ENCODE results near the gene LIN9. TPM values are rescaled to one million over a fixed set of nuclear protein-coding genes. Genes with fewer than 3 reads are reported as not detected.
"Not testable (repeated sequence)": the region's sequence is repeated elsewhere in the genome, so short reads cannot be mapped to it uniquely, and the experiment has no call there.

LIN9 gene
- total and polyA plus RNA-seq, 12 donors, result 0.97 to 5.7 (median 2.1) TPM

DNA sequence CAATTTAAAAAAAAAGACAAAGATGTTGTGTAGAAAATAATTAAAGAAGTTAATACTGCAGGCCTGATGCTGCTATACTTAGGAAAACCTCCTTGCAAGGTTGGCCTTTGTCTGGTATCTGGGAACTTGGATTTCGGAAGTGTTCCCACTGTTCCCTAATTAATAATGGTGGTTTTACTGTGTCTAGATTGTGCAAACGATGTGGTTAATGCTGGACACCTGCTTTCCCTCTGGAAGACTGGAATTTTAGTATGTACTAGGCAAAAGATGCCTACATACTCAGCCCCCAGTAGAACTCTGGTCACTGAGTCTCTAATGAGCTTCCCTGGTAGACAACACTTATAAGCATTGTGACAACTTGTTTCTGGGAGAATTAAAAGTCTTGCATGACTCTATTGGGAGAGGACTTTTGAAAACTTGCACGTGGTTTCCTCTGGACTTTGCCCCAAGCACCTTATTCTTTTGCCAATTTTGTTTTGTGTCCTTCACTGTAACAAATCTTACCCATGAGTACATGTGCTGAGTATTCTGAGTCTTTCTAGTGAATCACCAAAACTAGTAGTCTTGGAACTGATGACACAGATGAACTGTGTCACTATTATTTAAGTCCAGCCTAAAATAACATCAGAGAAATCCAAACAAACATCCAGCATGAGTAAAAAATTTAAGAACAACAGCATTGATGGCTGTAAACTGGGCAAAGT is 40.4 kb downstream of the LIN9 start:
- Histone ChIP-seq H3K36me3 (replicated peaks in 1 of 2) (no peaks in the 10 kb centered on the region), H3K27ac (no peak overlapping the region), H3K27me3 (no peaks in the 10 kb centered on the region), H3K4me1 (replicated peaks in 1 of 2) (no peaks in the 10 kb centered on the region), H3K9me3 (replicated peaks in 1 of 3) (no peaks in the 10 kb centered on the region), H3K4me3 (no peak overlapping the region)
- intact Hi-C loops (cut with DNase I), result no loop called here
- TF ChIP-seq, protein P1, sequence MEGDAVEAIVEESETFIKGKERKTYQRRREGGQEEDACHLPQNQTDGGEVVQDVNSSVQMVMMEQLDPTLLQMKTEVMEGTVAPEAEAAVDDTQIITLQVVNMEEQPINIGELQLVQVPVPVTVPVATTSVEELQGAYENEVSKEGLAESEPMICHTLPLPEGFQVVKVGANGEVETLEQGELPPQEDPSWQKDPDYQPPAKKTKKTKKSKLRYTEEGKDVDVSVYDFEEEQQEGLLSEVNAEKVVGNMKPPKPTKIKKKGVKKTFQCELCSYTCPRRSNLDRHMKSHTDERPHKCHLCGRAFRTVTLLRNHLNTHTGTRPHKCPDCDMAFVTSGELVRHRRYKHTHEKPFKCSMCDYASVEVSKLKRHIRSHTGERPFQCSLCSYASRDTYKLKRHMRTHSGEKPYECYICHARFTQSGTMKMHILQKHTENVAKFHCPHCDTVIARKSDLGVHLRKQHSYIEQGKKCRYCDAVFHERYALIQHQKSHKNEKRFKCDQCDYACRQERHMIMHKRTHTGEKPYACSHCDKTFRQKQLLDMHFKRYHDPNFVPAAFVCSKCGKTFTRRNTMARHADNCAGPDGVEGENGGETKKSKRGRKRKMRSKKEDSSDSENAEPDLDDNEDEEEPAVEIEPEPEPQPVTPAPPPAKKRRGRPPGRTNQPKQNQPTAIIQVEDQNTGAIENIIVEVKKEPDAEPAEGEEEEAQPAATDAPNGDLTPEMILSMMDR (IDR thresholded peaks at IDR 0.05), result no peak
- no peak for TF ChIP-seq POLR2A (IDR thresholded peaks at IDR 0.05)
- no peak for DNase-seq
- WGBS, 4 donors, result 66 to 76% (median 72%) methylated on average over 3 of the region's 3 CpGs

DNA sequence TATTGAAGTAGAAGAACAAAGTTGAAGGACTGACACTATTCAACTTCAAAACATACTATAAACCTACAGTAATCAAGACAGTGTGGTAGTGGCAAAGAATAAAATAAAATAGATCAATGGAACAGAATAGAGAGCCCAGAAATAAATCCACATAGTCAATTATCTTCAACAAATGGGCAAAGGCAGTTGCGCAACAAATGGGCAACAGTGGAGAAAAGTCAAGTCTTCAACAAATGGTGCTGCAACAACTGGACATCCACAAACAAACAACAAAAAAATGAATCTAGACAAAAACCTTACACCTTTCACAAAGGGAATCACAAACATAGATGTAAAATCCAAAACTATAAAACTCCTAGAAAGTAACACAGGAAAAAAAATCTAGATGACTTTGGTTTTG is 47.1 kb downstream of the LIN9 start:
- Histone ChIP-seq H3K4me1 (replicated peaks in 1 of 2) (no peaks in the 10 kb centered on the region), H3K27me3 (no peaks in the 10 kb centered on the region), H3K4me3 (no peak overlapping the region), H3K27ac (no peak overlapping the region), H3K36me3 (replicated peaks in 1 of 2) (no peaks in the 10 kb centered on the region), H3K9me3 (replicated peaks in 1 of 3) (peaks cover 0 to 7% (median 6%) of the 10 kb centered on the region in 3 donors)
- TF ChIP-seq, protein P1 (IDR thresholded peaks at IDR 0.05), result no peak
- TF ChIP-seq POLR2A (IDR thresholded peaks at IDR 0.05), result no peak
- DNase-seq, result no peak
- 96 to 100% (median 100%) methylated on average over 1 of the region's 1 CpG for WGBS, 4 donors
- intact Hi-C loops (cut with DNase I), result no loop called here

DNA sequence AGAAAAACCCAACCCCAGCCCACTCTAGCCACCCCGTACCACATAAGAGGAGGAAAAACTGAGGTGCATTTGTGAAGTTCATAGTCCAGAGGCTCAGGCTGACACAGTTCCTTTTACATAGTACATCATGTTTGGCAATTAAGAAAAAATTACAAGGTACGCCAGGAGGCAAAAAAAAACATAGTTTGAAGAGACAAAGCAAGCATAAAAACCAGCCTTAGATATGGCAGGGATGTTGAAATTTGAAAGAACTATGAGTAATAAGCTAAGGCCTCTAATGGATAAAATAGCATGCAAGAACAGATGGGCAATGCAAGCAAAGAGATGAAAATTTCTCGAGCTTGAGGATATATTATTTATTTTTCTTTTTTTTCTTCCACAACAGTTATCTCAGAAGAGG is 53.6 kb downstream of the LIN9 start:
- H3K27ac ChIP-seq, result no peak overlapping the region
- H3K27me3 ChIP-seq, result no peaks in the 10 kb centered on the region
- H3K36me3 ChIP-seq (replicated peaks in 1 of 2), result no peaks in the 10 kb centered on the region
- intact Hi-C loops (cut with DNase I), result no loop called here
- H3K9me3 ChIP-seq (replicated peaks in 1 of 3), result peaks cover 0 to 7% (median 6%) of the 10 kb centered on the region in 3 donors
- H3K4me1 ChIP-seq (replicated peaks in 1 of 2), result no peaks in the 10 kb centered on the region
- 83 to 90% (median 86%) methylated on average over 3 of the region's 3 CpGs for WGBS, 4 donors
- no peak for DNase-seq
- H3K4me3 ChIP-seq, result no peak overlapping the region
- TF ChIP-seq, protein P1 (IDR thresholded peaks at IDR 0.05), result no peak
- no peak for TF ChIP-seq POLR2A (IDR thresholded peaks at IDR 0.05)

DNA sequence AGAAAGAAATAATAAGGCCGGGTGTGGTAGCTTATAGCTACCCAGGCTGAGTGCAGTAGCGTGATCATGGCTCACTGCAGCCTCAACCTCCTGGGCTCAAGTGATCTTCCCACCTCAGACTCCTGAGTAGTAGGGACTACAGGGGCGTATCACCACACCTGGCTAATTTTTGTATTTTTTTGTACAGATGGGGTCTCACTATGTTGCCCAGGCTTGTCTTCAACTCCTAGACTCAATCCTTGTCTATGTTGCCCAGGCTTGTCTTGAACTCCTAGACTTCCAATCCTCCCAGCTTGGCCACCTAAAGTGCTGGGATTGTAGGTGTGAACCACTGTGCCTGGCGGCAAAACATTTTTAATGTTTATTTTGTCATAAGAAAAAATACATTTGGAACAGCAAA is 55.0 kb downstream of the LIN9 start:
- TF ChIP-seq POLR2A (IDR thresholded peaks at IDR 0.05), result no peak
- TF ChIP-seq, protein P1 (IDR thresholded peaks at IDR 0.05), result no peak
- 90 to 98% (median 95%) methylated on average over 4 of the region's 4 CpGs for WGBS, 4 donors
- intact Hi-C loops (cut with DNase I), result no loop called here
- H3K36me3 ChIP-seq (replicated peaks in 1 of 2), result no peaks in the 10 kb centered on the region
- no peaks in the 10 kb centered on the region for H3K9me3 ChIP-seq (replicated peaks in 1 of 3)
- no peak overlapping the region for H3K4me3 ChIP-seq
- no peaks in the 10 kb centered on the region for H3K27me3 ChIP-seq
- H3K27ac ChIP-seq, result no peak overlapping the region
- no peak for DNase-seq
- H3K4me1 ChIP-seq (replicated peaks in 1 of 2), result no peaks in the 10 kb centered on the region

DNA sequence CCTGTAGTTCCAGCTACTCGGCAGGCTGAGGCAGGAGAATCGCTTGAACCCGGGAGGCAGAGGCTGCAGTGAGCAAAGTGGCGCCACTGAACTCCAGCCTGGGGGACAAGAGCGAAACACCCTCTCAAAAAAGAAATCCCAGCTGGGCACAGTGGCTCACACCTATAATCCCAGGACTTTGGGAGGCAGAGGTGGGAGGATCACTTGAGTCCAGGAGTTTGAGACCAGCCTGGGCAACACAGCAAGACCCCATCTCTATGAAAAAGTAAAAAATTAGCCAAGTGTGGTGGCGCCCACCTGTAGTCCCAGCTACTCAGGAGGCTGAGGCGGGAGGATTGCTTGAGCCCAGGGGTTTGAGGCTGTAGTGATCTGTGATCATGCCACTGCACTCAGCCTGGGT is 56.1 kb downstream of the LIN9 start:
- H3K4me3 ChIP-seq, result not testable (repeated sequence)

More for the DNA sequence above, 56.1 kb downstream of the LIN9 start:
- H3K9me3 ChIP-seq (replicated peaks in 1 of 3); H3K27me3 ChIP-seq; H3K27ac ChIP-seq; intact Hi-C loops (cut with DNase I); H3K4me1 ChIP-seq (replicated peaks in 1 of 2); DNase-seq; H3K36me3 ChIP-seq (replicated peaks in 1 of 2): not testable (repeated sequence)
- WGBS, 4 donors, result 94 to 100% (median 99%) methylated on average over 7 of the region's 7 CpGs
